Inferior parietal cortex (tissue), 1 donor: Measurements from ENCODE around the gene NELFA.
"Not testable (repeated sequence)": the region's sequence is repeated elsewhere in the genome, so short reads cannot be mapped to it uniquely, and the experiment has no call there.

ENCODE experiments used
- DNase-seq: peaks from one replicate; pipeline ENCODE4 v3.0.0-alpha.2; 2016; ENCODE audit errors: extremely low spot score

The NELFA gene

DNA sequence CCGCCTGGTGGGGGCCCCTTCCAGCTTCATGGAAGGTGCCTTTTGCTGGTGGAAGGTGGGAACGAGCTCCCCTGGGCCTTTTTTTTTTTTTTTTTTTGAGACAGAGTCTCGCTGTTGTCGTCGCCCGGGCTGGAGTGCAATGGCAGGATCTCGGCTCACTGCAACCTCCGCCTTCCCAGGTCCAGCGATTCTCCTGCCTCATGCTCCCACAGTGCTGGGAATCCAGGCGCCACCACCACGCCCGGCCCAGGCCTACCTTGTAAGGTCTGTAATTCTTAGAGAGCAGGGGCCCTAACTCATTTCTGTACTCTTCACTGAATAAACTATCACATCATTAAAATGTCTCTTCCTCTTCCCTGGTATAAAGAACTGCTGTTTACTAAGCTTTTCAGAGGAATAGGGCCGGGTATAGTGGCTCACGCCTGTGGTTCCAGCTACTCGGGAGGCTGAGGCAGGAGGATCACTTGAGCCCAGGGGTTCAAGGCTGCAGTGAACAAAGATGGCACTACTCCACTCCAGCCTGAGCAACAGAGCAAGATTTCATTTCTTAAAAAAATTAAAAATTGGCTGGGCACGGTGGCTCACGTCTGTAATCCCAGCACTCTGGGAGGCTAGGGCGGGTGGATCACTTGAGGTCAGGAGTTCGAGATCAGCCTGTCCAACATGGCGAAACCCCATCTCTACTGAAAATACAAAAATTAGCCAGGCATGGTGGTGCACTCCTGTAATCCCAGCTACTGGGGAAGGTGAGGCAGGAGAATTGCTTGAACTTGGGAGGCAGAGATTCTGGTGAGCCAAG is 14.9 kb downstream of the NELFA start:
- DNase-seq: not testable (repeated sequence)

GRCh38 chr4:1993169-1993516 is 15.6 kb downstream of the NELFA start:
- DNase-seq: no peak

GRCh38 chr4:1992468-1993168 is 16.2 kb downstream of the NELFA start:
- no peak for DNase-seq

GRCh38 chr4:1991596-1992434 is 17.0 kb downstream of the NELFA start:
- DNase-seq: no peak

DNA sequence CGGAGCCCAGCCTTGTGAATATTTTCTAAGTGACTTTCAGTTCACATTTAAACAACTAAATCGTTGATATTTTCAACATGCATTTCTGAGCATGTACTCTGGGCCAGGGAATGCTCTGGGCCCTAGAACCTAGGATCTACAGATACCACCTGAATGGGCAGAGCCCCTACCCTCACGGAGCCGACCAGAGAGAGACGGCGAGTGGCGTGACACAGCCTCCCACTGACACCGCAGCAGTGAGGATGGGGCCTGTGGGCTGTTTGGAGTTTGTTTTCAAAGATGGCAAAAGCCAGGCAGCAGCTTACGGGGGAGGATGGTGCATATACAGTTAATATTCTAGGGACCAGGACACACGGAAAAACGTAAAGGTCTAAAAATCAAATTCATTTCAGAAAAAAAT is 17.7 kb downstream of the NELFA start:
- no peak for DNase-seq

DNA sequence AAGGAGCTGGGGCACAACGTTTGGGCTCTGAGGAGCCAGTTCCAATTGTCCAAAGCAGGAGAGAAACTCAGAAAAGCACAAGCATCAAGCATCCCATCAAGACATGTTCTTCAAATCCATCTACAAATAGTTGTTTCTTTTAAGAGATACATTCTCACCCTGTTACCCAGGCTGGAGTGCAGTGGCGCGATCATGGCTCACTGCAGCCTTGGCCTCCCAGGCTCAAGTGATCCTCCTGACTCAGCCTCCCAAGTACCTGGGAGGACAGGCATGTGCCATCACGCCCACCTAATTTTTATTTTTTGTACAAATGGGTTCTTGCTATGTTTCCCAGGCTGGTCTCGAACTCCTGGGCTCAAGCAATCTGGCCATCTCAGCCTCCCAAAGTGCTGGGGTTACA is 18.1 kb downstream of the NELFA start:
- DNase-seq: no peak

- DNase-seq: no peak
These were observed 18.5 kb downstream of the NELFA start for GRCh38 chr4:1990348-1990645.

DNA sequence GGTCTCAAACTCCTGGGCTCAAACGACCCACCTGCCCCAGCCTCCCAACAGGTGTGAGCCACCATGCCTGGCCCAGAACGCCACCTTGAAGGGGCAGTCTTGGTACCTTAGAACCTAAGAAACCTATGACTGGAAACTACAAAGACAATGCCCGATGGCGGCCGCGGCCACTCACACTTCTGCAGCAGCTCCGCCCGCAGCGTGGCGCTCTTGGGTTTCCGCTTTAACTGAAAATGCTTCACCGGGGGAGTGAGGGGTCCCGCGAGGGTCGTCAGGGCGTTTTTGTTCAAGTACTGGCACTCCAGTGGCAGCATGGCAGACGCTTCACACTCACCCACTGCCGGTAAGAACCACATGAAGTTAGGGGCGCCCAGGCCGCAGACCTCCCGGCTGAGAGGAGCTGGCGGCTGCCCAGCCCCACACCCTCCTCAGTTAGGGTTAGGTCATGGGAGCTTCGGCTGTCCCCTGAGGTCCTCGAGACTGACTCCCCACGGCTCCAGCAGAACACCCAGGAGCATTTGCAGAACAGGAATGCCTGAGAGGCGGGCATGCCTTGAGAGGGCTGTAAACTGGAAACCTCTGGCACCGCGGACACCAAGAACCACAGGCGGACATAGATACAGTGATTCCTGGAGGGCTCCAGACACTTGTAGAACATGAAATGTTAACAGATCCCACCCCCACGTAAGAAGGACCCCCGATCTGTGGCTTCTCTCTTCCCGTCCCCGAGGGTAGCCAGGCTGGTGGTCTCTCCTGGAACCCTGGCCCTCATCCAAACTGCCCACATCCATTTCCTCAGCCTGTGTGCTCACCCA is 19.0 kb downstream of the NELFA start:
- no peak for DNase-seq

- no peak for DNase-seq
These were observed 20.4 kb downstream of the NELFA start for GRCh38 chr4:1988327-1988724.

DNA sequence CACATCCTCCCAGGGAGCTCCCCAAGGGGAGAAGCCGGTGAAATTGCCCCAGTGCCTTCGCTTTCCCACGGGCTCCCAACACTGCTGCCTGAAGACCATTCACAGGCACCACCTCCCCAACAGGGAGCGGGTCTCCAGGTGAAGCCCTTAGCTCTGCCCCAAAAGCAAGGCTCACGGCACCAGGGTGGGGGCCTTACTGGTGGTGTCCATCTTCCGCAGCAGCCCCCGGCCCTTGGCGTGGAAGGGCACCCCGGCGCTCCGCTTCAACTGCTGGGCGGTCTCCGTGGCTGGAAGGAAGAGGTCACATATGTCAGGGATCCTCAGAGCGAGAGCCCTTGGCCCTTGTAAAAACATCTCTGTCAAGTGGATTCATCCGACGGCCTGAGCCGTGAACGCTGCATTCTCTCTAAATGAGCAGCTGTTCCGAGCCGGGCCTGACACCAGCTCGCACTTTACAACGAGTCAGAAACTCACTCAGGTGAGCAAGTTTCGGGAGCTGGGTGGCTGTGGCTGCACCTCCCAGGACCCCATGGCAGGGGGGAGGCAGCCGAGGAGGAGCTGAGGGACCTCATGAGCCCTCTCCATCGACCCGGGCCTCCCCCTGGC is 20.9 kb downstream of the NELFA start:
- DNase-seq: no peak

- DNase-seq: no peak
These were observed 21.5 kb downstream of the NELFA start for GRCh38 chr4:1987296-1987695.

DNA sequence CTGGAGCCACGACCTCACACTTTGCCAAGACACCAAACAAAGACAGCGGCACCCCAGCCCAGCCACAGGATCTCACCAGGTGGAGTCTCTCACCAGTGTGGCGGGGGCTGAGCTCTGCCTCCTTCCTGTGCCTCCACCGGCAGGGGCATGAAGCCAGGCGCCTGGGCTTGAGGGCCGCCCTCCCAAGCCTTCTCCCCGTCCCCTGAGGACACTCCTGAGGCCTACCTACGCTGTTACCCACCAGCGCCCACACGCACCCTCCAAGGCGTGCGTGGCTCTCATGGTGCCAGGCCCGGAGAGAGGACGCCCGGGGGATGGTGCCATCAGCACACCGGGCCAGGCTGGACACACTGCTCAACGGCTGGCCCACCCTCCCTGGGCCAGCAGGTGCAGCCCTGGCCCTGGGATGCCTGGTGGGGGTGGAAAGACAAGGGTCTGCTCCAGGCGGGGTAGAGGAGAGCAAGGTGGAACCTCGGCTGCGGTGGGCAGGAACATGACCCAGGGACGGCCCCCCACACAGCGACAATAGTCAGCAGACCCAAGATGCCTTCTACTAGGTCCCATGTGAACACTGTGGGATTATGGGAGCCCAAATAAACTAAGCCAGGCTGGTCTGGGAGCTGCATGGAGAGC is 22.1 kb downstream of the NELFA start:
- DNase-seq: no peak

- DNase-seq: no peak
These were observed 22.8 kb downstream of the NELFA start for GRCh38 chr4:1985780-1986577.

- DNase-seq: no peak
These were observed 23.5 kb downstream of the NELFA start for GRCh38 chr4:1985294-1985693.

DNA sequence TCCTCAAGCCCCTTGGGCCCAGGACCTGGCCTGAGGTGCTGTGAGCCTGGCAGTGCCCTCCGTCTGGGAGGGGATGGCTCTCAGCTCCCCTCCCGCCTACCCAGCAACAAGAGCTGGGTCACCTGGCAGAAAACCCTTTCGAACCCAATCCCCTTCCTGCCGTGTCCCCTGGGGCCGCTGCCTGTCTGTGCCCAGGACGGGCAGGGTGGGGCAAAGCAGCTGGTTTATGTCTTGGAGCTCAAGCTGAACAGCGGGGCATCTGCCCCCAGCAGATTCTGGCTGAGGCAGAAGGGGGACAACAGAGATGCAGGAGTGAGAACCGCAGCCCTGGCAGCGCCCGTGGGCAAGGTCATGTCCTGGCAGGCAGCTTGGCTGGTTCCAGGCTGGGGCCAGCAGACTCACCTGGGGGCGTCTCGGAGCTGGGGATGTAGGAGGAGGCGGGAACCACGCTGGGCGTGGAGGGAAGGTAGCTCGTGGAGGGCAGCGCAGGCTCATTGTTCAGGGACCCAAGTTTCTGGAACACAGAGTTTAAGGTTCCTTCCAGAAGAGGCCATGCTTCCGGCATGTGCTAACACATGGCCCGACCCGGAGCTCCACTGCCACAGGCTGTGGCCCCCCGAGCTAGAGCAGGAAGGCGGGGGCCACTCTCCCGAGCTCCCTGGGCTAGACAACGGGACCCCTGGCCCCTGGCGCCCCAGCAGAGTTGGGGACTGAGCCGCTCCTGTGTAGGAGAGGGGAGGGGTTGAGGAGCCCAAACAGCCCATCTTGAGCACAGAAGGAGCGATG is 24.2 kb downstream of the NELFA start:
- no peak for DNase-seq

DNA sequence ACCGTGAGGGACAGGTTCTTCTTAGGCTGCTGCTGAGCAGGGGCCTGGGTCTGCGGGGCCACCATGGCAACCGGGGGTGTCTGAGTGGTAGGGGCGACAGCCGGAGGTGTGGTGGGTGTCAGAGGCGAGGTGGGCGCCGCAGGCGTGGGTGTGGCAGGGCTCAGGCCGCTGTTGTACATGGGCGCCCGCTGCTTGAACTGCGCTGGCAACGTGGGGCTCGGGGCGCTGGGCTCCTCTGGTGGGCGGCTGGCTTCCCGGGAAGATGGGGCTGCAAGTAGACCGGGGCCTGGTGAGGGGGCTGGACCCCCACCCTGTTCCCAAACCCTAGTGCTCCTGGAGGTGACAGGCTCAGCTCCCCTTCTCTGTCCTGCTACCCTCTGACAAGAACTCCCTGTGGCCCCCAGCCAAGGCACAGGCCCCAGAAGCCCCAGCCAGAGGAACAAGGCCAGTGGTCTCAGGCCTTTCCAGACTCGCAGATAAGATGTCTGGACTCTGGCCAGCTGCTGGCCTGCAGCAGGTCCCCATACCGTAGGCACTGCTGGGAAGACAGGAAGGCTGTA is 24.8 kb downstream of the NELFA start:
- DNase-seq: no peak

DNA sequence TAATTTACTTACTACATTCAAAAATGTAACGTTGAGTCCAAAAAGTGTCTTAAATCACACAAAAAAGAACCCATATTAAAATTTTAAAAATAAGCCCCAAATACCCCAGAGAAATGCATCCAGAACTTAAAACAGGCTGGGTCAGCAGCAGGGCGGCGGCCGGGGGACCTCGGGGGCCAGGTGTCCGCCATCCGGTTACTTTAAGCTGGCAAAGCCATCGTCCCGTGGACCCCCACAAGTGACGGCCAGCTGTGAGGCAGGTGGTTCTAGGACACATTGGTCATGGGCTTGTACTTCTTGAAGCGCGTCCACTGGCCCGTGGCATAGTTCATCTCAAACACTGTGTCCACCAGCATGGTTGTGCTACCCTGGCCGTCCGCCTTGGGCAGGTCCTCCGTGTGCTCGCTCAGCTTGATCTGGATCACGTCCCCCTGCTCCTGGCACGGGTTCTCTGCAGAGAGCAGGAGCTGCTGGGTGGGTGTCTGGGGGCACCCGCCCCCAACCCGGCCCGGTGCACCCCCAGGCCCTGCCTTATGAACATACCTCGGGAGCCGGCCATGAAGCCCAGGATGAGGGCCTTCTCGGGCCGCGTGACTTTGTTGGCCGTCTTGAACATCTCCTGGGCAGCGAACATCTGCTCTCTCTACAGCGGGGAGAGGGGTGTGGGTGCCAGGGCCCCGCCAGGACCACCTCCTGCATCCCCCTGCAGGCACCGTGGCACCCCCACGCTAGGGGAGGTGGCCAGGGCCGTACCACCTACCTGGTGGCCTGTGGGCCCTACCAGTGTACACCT is 25.5 kb downstream of the NELFA start:
- no peak for DNase-seq
